Lower leg skin (tissue), 4 donors: ENCODE results near the gene PTPRN. TPM values are rescaled to one million over a fixed set of nuclear protein-coding genes. Genes with fewer than 3 reads are reported as not detected.

Source experiments
- DNase-seq, 2 donors: peaks; one replicate each; pipeline ENCODE4 v3.0.0-alpha.2; 2019; ENCODE audit warnings: low spot score in 2 of 2
- H3K4me3 ChIP-seq: fragments of 200-600 bp; sonication (generic); 2 replicates; pipeline ENCODE4 v1.5.1; 2017; ENCODE audit warnings: mild to moderate bottlenecking, low read depth; ENCODE audit not compliant: poor library complexity, severe bottlenecking
- POLR2A ChIP-seq, 2 donors: fragments of 450-650 bp; IDR thresholded peaks; one replicate each; pipeline ENCODE4 v1.6.1; 2016 to 2017; ENCODE audit warnings: antibody characterized with exemption in 2 of 2, mild to moderate bottlenecking in 1 of 2, moderate library complexity in 1 of 2
- WGBS, 2 donors: methylation state at CpG; one replicate each; pipeline ENCODE4 v1.1.5; 2018; 5-methylcytosine and 5-hydroxymethylcytosine counted together
- intact Hi-C: fragments of 100-400 bp; cut with DNase I; formaldehyde crosslinking; loops from one replicate; pipeline ENCODE4 v1.15.0; 2023; ENCODE audit warnings: low total_unique reads
- total RNA-seq, 4 donors: library from RNA; depleted of rRNA; stranded (reverse); fragments of >200 nt; gene quantifications; one replicate each; pipeline ENCODE4 v1.1.0, GENCODE V29; 2016
- TF ChIP-seq, protein P1 (sequence below), 3 donors: fragments of 450-650 bp; IDR thresholded peaks; one replicate each; pipeline ENCODE4 v1.5.1; 2016; ENCODE audit warnings: antibody characterized with exemption in 3 of 3, mild to moderate bottlenecking in 3 of 3, moderate library complexity in 2 of 3

The PTPRN gene
- total RNA-seq, 4 donors from 2014 or later = 0.23 TPM; not detected in 3

DNA sequence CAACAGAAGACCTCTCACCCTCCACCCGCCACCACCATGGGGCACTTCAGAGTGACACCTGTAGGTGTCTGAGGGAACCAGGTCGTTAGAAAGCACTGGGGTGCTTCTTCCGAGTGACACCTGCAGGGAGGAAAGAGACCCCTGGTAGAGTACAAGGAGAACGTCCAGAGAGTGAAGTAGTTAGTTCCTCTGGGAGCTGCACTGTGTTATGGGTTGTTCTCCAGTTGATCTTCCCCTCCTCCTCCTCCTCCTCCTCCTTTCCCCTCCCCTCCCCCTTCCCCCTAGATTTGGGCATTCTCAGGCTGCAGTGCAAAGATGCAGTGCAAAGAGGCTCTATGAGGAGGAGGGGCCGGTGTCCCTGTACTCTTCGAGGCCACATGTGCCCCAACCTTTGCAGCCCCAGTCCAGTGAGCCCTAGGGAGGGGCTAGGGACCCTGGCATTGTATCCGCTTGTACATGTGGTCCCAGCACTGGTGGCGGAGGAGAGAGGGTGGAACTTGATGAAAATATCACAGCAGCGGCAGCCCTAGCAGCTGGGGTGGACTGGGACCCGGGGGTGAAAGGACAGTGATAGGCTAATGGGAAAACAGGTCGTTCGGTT lies 29.2 kb downstream of the PTPRN start:
- TF ChIP-seq, protein P1, sequence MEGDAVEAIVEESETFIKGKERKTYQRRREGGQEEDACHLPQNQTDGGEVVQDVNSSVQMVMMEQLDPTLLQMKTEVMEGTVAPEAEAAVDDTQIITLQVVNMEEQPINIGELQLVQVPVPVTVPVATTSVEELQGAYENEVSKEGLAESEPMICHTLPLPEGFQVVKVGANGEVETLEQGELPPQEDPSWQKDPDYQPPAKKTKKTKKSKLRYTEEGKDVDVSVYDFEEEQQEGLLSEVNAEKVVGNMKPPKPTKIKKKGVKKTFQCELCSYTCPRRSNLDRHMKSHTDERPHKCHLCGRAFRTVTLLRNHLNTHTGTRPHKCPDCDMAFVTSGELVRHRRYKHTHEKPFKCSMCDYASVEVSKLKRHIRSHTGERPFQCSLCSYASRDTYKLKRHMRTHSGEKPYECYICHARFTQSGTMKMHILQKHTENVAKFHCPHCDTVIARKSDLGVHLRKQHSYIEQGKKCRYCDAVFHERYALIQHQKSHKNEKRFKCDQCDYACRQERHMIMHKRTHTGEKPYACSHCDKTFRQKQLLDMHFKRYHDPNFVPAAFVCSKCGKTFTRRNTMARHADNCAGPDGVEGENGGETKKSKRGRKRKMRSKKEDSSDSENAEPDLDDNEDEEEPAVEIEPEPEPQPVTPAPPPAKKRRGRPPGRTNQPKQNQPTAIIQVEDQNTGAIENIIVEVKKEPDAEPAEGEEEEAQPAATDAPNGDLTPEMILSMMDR (IDR thresholded peaks at IDR 0.05) = no peak
- no peak for TF ChIP-seq POLR2A (IDR thresholded peaks at IDR 0.05)
- no peak for DNase-seq
- H3K4me3 ChIP-seq = peak overlapping the region; percentile 64
- intact Hi-C loops = no loop called here
- 44 to 45% methylated on average over 12 of the region's 12 CpGs for WGBS, 2 donors

DNA sequence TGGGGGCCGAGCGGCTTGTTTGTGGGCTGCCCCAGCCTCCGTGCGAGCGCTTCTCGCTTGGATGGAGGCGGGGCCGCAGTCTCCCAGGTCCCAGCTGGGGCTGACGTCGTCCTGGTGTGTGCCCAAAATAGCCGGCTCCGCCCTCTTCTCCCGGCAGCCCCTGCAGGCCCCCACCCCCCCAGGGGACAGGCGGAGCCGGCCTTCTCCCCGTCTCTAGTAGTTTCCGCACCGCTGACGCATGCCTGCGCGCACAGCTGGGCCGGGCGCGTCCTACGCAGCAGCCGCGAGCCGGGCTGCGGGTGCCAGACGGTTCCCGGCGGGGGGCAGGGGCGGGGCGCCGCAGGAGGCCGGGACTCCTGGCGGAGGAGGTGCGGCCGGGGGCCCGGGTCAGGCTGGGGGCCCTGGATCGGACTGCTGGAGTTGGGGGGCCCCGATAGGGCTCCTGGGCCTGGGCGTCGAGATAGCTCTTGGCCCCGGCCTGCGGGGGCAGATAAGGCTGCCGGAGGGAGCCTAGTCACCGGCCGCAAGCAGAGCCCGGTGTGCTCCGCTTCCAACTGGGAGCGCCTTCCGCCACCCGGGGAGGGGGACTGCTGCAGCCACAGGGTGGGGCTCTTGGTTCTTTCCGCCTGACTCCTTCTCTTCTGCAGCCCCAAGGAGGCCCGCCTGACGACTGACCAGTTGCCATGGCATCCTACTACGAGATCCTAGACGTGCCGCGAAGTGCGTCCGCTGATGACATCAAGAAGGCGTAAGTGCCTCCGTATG lies 29.9 kb downstream of the PTPRN start, which contains the start of gene DNAJB2:
DNAJB2 (plus strand) TSS at position 216 of the 765 bp plus-strand sequence; CDS start at position 684, 468 bp downstream.
- peak within 1 kb of the TSS; percentile 64 for H3K4me3 ChIP-seq
- DNase-seq = peak; percentile 98 to 100
- peak in 1 of 2 donors; percentile 63 for TF ChIP-seq POLR2A (IDR thresholded peaks at IDR 0.05)
- TF ChIP-seq, protein P1 (IDR thresholded peaks at IDR 0.05) = no peak
- intact Hi-C loops = no loop called here
- 0 to 1% methylated on average over 26 to 38 of the region's 65 CpGs for WGBS, 2 donors

DNA sequence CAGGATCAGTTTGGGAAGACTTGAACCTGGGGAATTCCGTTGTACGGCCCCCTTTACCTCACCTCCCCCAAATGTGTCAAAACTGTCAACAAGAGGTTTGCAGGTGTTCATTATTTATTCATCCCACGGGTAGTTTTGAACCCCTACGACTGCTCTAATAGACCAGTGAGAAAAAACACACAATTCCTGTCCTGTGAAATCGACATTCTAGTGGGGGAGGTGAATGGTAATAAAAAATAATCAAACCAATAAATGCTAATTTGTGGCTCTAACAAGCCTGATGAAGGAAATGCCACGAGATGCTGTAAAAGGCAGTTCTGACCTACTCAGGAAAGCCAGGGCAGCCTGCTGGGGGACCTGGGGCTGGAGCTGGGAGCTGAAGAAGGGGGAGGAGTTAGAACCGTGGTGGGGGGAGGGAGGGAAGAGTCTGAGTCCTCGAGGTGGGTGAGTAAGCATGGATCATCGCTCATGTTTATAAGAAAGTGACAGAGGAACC lies 30.5 kb downstream of the PTPRN start:
- H3K4me3 ChIP-seq = no peak overlapping the region
- WGBS, 2 donors = 11 to 16% methylated on average over 9 of the region's 9 CpGs
- intact Hi-C loops = no loop called here

DNA sequence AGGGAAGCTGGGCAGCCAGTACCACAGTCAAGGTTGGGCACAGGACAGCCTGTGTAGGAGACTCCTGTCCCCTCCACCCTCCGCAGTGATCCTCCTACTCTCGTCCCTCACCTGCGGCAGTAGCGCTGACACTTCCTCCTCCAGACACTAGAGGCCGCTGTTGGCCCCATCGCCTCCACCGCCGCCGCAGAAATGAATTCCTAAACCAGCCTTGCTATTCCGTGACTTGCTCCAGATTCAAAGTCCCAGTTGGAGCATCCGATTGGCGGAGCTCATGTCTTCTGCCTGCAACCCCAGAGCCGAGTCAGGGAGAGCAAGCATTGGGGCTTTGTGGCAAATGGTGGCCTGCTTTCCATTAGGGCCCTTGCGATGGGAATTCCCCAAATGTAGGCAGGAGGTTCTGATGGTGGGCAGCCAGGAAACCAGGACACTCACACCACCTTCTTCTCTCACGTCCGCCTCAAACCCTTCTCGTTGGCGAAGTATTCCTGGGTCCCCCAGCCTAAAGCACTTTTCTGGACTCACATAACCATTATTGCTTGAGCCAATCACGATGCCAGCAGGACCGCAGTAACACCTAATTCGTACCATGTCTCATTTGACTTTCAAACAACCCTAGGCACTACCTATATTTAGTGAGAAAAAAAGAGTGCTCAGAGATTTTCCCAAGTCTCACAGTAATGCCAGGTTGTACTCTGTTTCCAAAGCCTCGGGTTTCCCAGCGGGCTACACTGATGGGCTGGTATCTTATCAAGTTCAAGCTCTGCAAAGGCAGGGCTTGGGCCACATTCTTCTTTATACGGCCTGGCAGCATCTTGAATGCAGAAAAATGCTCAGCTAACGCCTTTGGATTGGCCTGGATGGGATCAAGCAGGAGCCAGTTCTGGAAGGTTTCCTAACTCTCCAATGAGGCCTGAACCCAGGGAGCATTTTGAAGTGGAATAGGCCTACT lies 31.2 kb downstream of the PTPRN start:
- 20 to 21% methylated on average over 25 of the region's 25 CpGs for WGBS, 2 donors
- peak; percentile 82 to 97 for DNase-seq
- H3K4me3 ChIP-seq = no peak overlapping the region
- TF ChIP-seq, protein P1 (IDR thresholded peaks at IDR 0.05) = peak in 2 of 3 donors; percentile 3 to 94
- TF ChIP-seq POLR2A (IDR thresholded peaks at IDR 0.05) = no peak
- intact Hi-C loops = no loop called here

More for the DNA sequence above, 30.5 kb downstream of the PTPRN start:
- no peak for DNase-seq
- TF ChIP-seq, protein P1 (IDR thresholded peaks at IDR 0.05) = no peak
- TF ChIP-seq POLR2A (IDR thresholded peaks at IDR 0.05) = no peak

DNA sequence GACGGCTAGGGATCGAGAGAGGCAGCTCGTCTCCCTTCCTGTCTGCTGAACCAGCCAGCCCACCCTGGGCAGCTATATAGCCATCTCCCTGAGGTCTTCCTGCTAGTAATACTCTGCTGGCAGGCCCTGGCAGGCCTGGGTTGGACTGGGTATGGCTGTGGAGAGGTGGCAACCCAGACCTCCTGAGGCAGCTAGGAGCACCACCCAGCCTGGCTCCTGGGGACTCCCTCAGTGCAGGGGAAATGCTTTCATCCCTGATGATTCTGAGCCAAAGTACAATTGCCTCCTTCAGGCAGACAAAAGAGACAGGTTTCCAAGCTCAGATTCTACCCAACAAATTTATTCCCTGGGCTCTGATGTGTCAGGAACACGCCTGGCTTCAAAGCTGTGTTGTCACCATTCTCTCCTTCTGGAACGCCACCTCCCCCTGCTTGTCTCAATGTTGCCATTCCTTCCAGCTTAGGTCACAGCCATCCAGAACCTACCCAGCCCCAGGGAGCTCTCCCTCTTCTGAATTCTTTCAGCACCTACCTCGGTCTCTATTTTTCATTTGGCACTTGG lies 34.8 kb downstream of the PTPRN start:
- intact Hi-C loops = no loop called here
- H3K4me3 ChIP-seq = no peak overlapping the region
- DNase-seq = no peak
- WGBS, 2 donors = 30 to 36% methylated on average over 6 of the region's 6 CpGs
- TF ChIP-seq, protein P1 (IDR thresholded peaks at IDR 0.05) = no peak
- no peak for TF ChIP-seq POLR2A (IDR thresholded peaks at IDR 0.05)
